HG03378 (cell line): ENCODE measurements around the gene TGFB1.
A peak's percentile ranks its signal among the peaks of the same experiment; 100 is the strongest.
"Not testable (repeated sequence)": the region's sequence is repeated elsewhere in the genome, so short reads cannot be mapped to it uniquely, and the experiment has no call there.

Experiments used
- ATAC-seq: cut with Tn5 transposase; IDR thresholded peaks from one replicate; pipeline ENCODE4 v1.9.1; 2021; ENCODE audit warnings: mild to moderate bottlenecking, moderate library complexity; ENCODE audit not compliant: unreplicated experiment

TGFB1 gene

DNA sequence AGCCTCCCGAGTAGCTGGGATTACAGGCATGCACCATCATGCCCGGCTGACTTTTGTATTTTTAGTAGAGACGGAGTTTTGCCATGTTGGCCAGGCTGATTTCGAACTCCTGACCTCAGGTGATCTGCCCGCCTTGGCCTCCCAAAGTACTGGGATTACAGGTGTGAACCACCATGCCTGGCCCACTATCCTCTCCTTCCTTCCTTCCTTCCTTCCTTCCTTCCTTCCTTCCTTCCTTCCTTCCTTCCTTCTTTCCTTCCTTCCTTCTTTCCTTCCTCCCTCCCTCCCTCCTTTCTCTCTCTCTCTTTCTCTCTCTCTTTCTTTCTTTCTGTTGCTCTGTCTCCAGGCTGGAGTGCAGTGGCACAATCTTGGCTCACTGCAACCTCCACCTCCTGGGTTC, 17.4 kb upstream of the TGFB1 start:
- ATAC-seq = not testable (repeated sequence)

DNA sequence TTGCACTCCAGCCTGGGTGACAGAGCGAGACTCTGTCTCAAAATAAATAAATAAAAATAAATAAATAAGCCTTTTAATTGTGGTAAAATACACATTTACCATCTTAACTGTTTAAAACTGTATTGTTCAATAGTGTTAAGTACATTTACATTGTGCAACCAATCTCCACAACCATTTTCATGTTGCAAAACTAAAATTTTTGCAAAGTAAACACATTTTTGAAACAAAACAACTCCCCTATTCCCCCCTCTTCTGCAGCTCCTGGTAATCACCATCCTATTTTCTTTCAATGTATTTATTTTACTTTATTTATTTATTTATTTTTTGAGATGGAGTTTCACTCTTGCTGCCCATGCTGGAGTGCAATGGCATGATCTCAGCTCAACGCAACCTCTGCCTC, 16.0 kb upstream of the TGFB1 start:
- no peak for ATAC-seq

DNA sequence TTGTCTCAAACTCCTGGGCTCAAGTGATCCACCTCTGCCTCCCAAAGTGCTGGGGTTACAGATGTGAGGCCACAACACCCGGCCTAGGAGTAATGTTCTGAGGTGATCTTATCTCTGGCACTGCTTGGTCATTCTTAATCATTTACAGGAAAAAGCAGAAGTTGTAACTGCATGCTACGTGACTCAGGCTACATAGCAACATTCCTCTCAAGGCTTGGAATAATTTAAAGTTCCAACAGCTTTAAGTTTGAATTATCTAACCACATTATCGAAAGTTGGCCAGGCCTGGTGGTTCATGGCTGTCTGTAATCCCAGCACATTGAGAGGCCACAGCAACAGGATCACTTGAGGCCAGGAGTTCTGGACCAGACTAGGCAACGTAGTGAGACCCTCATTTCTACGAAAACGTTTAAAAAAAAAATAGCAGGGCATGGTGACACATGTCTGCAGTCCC, 14.2 kb upstream of the TGFB1 start:
- ATAC-seq = no peak

DNA sequence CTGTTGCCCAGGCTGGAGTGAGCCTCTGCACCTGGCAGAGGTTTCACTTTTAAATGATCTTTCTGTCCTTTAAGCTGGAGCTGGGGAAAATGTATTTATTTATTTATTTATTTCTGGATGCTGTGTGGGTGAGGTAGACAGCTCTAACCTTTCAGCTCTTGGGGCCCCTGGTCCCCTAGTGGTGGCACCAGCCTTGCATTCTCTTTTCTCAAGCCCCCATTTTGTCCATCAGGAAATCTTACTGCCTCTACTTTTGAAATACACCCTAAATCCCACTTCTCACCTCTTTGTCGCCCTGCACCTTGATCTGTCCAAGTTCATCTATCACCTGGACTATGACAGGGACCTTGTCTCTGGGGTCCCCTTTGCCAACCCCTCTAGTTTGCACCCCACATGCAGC, 12.4 kb upstream of the TGFB1 start:
- ATAC-seq = no peak

DNA sequence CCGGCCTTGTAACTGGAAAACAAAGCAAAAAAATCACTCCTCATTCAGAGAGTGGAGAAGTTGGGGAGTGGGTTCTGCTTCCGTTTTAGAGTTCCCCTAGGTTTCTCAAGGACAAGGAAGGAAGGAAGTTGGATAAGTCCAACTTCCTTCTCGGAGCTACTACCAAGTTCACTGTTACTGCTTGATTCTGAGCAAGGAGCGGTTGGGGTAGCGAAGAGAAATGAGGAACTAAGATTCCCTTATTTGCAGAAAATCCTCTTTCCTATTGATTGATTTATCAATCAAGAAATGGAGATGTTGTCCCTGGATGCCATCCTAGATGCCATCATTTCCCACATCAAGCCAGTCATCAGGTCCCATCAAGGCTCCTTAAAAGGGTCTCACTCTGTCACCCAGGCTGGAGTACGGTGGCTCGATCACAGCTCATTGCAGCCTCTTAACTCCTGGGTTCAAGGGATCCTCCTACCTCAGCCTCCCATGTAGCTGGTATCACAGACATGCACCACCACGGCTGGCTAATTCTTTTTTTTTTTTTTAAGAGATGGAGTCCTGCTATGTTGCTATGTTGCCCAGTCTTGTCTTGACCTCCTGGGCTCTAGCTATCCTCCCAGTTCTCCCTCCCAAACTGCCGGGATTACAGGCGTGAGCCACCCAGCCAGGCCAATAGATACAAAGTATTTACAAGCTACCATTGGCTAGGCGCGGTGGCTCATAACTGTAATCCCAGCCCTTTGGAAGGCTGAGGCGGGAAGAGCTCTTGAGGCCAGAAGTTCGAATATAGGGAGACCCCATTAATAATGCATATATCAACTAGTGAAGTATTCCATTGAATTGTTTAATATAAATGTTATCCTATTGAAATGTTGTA, 11.0 kb upstream of the TGFB1 start:
- ATAC-seq = no peak

DNA sequence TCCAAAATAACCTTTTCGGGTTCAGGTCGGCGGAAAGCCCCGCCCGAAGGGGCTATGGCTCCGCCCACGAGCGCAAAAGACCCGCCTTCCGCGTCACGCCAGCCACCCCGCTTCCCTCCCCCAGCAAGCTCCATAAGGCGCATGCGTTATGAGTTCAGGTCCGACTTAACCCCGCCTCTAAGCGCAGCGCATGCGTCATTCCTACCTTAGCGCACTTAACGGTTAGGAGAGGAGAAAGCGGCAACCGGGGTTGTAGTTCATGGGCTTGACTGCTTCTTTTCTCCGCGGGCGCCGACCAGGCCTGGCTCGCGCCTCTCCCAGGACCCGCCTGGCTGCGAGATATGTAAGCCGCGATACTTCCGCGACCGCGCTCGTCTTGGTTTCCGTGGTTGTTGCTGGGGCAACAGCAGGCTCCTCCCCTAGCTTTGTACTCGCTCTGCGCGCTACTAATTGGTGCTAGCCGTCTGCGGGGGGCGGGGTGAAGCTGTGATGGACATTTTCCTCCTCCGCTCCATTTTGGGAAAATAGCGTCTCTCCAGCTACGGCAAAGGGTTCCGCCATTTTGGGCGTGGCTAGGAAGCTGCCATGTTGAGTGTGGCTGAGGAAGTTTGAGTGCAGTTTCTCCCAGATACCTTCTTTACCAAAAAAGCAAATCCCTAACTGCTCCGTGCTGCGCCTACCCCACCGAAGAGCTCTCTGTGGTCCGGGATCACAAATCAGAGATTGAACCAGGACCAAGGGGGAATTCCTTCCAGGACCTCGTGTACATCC, 10.2 kb upstream of the TGFB1 start, which contains the start of gene B9D2:
Gene B9D2 (minus strand): TSS at position 397 of the 771 bp plus-strand sequence. CDS start 630 bp downstream, outside the sequence.
- peak; percentile 74 for ATAC-seq

DNA sequence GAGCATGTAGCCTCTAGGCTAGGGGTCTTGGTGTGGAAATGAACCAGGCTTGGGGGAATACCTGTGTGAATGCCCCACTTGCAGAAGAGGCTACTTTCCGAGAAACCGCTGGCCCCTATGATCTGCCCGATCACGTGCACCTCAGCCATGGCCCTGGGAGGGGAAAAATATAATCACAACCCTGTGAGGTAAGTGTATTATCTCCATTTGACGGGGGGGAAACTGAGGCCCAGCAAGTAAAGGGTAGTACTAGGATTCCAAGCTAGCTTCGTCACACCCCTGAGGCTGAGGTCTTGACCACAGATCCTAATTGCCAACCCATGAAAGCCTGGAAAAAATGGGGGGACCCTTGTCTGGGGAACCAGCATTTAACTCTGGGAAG, 9.6 kb upstream of the TGFB1 start:
- ATAC-seq = peak; percentile 2

DNA sequence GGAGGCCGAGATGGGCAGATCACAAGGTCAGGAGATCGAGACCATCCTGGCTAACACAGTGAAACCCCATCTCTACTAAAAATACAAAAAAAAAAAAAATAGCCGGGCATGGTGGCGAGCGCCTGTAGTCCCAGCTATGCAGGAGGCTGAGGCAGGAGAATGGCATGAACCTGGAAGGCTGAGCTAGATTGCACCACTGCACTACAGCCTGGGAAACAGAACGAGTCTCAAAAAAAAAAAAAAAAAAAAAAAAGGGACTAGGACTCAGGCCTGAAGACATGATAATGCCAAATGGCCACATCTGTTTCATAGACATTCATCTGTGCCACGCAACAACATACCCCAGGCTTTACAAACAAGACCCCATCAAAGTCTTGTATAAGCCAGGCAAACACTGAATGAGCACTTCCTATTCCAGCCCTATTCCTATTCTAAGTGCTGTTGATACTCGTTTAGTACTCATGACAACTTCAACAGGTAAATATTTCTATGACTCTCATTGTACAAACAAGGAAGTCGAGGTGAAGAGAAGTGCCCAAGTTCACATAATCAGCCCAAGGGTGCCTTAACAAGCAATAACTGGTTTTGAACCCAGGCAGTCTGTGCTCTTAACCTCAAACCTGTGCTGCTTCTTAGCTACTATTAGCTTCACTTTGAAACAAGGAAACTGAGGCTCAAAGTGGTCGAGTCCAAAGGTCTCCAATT, 8.6 kb upstream of the TGFB1 start:
- ATAC-seq = no peak

DNA sequence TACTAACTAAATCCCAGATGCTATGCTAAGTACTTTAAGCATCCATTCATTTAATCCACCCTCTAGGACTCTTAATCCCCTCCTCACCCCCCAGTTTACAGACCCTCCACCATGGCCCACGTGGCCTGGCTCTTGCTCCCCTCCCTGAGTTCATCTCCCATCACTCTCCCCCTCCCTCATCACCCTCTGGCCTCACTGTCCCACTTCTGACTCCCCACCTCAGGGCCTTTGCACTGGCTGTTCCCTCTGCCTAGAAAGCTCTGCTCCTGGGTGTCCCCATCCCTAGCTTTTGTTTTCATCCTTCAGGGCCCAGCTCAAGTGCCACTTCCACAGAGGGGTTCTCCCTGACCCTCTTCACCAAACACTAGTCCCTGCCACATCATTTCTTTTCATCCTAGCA, 6.0 kb upstream of the TGFB1 start:
- no peak for ATAC-seq

DNA sequence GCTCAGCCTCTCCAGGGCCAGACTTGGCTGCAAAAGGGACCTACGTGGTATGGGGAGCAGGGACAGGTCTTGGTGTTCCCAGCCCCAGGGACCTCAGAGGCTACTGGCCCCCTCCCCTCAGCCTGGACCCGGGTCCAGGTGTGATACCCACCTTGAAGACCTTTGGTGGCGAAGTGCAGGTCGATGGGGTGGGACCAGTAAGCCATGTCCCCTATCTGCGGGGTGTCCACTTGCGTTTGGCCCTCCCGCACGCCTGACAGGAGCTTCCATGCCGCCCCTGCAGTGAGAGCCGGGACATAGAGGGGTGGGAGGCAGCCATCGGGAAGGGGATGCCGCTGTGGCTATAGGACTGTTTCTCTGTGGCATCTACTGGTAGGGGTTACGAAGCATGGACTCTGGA, 4.0 kb upstream of the TGFB1 start:
- no peak for ATAC-seq

DNA sequence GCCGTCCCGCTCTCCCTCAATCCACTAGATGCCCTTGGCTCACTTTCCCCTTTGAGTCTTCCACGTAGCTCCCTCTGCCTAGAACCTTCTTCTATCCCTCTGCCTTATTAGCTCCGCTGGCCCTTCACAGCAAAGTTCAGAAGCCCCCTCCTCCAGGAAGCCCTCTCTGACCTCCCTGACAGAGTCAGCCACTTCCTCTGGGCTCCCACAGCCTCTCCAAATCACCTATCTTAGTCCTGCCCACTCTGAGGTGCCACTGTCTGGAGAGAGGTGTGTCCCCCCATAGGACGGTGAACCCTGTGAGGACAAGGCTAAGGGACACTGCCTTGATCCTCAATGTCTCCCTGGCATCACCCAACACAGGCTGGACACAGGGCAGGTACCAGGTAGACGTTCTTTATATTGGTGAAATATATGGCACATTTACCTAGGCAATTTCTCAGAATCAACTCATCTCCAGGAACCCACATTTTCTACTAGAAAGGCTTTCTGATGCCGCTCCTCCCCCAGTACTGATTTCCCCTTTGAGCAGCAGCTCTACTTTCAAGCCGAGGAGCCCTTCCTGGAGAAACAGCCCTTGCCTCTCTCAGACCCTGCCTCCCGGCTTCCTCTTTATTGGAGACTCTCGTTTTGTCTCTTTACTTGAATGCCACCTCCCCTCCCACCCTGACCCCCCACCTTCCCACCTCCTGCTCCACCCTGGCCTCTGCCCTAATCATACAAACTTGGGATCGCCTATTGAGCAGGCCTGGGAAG, 3.4 kb upstream of the TGFB1 start:
- ATAC-seq = no peak

DNA sequence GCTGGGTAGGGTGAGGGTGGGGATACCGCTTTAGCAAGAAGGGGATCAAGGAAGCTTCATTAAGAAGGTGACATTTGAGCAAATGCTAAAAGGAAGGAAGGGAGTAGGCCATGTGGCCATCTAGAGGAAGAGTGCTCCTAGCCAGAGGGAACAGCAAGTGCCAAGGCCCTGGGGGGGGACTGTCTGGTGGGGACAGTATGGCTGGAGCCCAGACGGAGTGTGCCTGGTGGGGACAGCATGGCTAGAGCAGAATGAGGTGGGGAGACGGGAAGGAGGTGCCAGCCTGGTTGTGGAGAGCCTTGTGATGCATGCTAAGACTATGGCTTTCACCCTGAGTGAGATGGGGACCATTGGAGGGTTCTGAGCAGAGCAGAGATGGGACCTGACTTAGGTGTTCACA, 2.1 kb upstream of the TGFB1 start:
- ATAC-seq = no peak

DNA sequence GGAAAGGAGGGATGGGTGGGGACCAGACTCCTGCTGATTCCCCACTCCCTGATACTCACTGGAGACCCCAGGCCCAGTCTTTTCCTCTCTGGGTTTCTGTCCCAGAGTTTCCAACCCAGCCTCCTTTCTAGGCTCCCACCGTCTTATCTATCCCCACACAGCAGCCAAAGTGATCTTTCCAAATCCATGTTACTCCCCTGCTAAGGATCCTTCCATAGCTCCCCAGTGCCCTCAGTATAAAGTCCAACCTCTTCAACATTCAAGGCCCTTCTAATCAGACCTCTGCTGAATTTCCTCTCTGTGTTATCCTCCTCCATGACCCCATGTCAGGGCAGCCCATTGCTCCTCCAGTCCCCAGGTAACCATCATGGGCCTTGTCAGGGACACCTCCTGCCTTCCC, 1.3 kb upstream of the TGFB1 start:
- no peak for ATAC-seq

DNA sequence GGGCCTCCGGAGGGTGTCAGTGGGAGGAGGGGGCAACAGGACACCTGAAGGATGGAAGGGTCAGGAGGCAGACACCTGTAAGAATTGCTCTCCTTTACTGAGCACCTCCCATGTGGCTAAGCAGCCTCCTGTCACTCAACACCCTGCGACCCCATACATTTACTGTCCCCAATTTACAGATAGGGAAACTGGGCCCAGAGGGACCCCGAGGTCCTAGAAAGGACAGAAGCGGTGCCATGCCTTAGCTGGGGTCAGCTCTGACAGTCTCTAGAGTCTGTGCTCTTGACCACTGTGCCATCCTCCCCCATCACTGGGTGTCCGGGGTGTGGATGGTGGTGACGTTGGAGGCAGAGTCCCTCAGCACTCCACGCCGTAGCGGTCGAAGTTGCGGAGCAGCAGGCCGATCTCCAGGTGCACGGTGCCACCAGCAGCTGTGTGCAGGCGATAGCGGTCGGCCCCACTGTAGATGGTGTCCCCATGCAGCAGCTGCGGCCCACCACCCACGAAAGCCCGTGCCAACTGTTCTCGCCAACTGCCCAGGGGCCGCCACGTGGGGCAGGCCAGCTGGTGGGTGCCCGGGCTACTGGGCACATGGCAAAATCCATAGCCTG, 726 bp upstream of the TGFB1 start:
- ATAC-seq = no peak

DNA sequence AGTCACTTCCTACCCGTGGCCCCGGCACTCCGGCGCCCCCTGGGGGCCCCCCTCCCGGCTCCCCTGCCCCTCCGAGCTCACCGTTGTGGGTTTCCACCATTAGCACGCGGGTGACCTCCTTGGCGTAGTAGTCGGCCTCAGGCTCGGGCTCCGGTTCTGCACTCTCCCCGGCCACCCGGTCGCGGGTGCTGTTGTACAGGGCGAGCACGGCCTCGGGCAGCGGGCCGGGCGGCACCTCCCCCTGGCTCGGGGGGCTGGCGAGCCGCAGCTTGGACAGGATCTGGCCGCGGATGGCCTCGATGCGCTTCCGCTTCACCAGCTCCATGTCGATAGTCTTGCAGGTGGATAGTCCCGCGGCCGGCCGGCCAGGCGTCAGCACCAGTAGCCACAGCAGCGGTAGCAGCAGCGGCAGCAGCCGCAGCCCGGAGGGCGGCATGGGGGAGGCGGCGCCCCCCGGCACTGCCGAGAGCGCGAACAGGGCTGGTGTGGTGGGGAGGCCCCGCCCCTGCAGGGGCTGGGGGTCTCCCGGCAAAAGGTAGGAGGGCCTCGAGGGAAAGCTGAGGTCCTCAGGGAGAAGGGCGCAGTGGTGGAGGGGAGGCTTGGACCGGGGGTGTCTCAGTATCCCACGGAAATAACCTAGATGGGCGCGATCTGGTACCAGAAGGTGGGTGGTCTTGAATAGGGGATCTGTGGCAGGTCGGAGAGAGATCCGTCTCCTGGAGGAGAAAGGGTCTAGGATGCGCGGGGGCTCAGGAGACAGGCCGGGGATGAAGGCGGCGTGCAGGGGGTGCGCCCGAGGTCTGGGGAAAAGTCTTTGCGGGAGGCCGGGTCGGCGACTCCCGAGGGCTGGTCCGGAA, 885 bp downstream of the TGFB1 start:
- no peak for ATAC-seq

DNA sequence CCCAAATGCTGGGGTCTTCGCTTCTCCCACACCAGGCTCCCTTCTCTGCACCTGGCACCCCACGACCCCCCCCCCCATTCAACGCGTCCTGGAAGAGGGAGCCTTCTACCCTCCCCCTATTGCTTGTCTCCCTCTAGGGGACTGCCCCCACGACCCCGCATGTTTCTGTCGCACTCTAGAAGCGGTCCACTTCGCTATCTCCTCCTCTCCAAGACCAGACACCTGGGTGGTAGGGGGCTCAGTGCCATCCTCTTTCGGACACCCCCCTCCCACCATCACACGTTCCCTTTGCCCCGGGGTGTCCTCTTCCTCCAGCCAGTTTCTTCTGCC, 1.5 kb downstream of the TGFB1 start:
- ATAC-seq = no peak

DNA sequence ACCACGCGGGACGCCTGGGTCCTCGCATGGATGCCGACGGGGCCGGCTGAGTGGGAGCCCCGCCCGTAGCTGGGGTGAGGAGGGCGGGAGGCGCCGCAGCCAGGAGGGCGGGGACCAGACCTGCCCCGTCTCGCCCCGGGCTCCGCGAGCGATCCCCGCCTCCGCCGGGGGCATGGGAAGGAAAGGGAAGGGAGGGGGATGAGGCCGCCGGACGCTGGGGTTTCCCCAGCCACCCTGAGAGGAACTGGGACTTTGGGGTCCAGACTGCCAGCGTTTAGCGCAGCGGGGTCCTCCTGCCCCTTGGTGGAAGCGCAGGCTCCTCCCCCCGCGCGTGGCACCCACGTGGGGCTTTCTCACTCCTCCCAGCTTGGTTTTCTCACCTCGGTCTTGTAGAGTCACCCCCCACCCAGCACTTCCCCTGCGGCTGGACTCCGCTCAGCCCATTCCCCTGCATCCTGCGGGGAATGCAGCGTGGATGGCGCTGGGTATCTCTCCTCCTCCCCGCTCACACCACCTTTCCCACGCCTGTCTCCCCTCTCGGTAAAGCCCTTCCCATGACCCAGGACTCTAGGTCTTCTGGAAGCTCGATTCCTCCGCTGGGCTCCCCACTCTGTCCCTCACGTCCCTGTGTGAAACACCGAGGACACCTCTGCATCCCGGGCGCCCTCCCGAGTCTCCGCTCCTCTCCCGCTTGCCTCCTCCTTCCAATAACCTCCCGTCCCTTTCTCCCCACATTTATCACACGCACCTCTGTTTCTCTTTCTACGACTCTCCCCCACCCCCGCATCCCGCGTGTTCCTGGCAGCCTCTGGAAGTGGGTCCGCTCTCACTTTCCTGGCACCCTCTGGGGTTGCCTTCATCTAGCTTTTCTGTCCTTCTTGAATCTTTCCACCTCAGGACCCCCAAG, 2.1 kb downstream of the TGFB1 start:
- ATAC-seq = peak; percentile 43

DNA sequence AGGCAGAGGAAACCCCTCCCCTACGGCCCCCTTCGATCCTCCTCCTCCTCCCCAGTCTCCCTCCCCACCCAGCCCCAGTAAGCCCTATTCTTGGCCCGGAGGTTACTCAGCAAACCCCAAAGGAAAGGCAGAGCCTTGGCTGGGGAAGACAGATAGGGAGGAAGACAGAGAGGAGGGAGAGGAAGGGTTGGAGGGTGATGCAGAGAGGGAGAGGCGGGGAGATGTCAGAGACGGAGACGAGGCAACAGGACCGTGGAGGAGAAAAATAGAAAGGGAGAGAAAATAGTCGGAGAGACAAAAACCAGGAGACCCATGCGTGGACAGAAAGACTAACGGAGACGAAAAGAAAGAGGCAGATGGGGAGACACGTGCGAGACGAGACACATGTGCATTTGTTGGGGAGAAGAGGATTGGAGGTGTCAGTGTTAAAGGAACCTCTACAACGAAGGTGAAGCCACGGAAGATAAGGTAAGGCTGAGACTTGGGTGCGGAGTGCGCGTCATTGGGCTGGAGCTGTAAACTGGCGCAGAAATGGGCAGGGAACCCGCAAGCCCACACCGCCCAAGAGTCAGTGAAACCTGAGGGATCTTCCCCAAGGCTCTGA, 2.9 kb downstream of the TGFB1 start:
- ATAC-seq = peak; percentile 2
